HG03060 (cell line): ENCODE results near the gene PSMD2.

Experiments used
- ATAC-seq: cut with Tn5 transposase; IDR thresholded peaks from one replicate; pipeline ENCODE4 v1.9.1; 2021; ENCODE audit warnings: low read depth, moderate number of reproducible peaks; ENCODE audit not compliant: unreplicated experiment

Gene PSMD2

DNA sequence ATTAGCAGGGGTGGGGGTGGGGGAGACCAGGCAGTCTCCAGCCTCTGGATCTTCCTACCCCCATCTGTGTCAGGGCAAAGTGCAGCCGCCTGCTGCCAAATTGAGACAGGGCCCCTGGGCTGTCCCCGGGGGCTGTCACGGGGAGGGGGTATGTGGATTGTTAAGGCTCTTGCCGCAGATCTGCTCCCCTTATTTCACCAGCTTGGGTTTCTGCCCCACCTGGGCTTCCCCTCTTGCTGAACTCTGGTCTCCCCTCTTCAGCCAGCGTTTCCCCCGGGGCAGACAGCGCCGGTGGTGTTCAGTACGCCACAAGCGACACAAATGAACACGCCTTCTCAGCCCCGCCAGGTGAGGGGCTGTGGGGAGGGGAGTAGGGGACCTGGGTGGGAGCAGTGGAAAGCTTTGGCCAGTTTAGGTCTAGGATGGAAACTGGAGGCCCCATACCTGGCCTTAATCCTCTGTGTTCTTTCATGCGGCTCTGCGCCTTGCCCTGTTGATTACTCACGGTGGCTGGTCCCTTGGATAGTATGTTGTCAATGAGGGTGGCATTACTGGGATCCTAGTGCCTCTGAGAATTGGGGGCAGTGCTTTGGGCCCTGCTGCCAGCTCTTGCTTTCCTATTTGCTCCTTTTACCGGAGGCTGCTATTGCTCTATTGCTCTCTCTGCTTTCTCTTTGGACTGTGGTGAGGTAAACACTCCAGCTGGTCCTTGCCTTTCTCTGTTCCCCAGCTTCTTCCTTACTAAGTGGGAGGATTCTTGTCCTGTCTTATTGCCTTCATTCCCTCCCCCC is 17.0 kb downstream of the PSMD2 start:
- no peak for ATAC-seq

- ATAC-seq = no peak
These were observed 17.8 kb downstream of the PSMD2 start for GRCh38 chr3:184316792-184317191.

DNA sequence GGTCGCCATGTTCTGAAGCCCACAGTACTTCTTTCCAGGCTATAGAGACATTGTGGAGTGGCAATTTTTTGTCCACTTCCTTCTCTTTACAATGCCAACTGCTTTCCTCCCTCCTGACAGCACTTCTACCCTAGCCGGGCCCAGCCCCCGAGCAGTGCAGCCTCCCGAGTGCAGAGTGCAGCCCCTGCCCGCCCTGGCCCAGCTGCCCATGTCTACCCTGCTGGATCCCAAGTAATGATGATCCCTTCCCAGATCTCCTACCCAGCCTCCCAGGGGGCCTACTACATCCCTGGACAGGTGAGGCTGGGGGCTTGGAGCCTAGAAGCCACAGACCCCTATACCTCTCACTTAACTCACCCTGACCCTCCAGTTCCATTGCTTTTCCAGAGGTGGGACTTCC is 18.2 kb downstream of the PSMD2 start:
- ATAC-seq = no peak

DNA sequence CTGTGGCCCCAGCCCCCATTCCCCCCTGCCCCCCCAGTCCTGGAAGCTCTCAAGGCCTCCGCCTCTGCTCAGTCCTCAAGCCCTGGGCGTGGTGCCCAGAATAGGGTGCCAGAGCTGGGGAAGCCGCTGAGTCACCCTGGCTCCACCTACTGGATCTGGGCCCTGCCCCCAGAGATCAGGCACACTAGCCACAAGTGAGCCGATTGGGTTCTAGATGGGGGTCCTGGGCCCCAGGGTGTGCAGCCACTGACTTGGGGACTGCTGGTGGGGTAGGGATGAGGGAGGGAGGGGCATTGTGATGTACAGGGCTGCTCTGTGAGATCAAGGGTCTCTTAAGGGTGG is 21.0 kb downstream of the PSMD2 start:
- no peak for ATAC-seq

GRCh38 chr3:184321666-184322065 is 22.6 kb downstream of the PSMD2 start:
- ATAC-seq = no peak

DNA sequence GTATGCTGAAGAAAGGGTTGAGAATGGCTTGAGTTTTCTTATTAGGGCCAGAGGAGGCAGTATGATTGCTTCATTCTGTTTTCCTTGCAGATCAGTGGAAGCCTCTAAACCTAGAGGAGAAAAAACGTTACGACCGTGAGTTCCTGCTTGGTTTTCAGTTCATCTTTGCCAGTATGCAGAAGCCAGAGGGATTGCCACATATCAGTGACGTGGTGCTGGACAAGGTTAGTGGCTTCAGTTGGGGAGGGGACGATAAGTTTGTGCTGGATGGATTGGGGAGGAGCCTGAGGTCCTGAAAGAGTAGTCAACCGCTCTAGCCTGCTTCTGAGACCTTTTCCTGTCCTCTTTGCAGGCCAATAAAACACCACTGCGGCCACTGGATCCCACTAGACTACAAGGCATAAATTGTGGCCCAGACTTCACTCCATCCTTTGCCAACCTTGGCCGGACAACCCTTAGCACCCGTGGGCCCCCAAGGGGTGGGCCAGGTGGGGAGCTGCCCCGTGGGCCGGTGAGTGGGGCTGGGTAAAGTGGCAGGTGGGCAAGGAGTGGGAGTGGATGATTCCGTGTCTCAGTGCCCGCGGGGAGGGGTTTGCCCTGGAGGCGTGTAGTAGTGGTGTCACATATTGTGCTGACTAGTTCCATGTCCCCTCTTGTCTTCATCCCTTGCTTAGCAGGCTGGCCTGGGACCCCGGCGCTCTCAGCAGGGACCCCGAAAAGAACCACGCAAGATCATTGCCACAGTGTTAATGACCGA is 23.9 kb downstream of the PSMD2 start:
- ATAC-seq = no peak

GRCh38 chr3:184323696-184324095 is 24.7 kb downstream of the PSMD2 start:
- no peak for ATAC-seq

DNA sequence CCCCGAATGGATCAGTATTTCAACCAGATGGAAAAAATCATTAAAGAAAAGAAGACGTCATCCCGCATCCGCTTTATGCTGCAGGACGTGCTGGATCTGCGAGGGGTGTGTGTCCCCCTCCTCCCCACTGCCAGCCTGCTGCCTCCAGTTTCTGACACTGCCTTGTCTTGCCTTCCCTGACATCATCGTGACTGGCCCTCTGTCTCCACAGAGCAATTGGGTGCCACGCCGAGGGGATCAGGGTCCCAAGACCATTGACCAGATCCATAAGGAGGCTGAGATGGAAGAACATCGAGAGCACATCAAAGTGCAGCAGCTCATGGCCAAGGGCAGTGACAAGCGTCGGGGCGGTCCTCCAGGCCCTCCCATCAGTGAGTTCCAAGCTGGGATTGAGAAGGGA is 26.2 kb downstream of the PSMD2 start:
- ATAC-seq = no peak

DNA sequence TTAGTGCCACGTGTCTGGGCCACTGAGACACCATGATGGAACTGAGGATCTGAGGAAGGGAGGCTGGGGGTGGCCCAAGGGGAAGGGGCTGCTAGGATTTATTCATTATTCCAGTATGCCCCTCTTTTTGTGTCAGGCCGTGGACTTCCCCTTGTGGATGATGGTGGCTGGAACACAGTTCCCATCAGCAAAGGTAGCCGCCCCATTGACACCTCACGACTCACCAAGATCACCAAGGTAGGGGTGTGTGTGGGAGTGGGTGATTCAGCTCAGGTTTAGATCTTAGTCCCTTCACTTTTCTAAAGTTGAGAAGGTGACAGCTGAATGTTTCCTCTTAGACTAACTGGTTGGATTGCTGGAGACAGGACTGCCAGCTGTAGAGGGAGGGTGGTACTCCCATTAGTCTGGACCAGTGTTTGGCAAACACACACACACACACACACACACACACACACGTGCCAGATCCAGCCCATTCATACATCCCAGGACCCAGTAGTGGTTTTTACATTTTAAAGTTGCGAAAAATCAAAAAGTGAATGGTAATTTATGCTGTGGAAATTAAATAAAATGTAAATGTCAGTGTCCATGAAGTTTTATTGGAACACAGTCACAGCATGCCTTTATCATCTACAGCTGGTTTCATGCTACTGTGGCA is 26.8 kb downstream of the PSMD2 start:
- ATAC-seq = no peak

- ATAC-seq = no peak
These were observed 28.1 kb downstream of the PSMD2 start for GRCh38 chr3:184327171-184327570.

GRCh38 chr3:184328516-184328915 is 29.5 kb downstream of the PSMD2 start:
- no peak for ATAC-seq

DNA sequence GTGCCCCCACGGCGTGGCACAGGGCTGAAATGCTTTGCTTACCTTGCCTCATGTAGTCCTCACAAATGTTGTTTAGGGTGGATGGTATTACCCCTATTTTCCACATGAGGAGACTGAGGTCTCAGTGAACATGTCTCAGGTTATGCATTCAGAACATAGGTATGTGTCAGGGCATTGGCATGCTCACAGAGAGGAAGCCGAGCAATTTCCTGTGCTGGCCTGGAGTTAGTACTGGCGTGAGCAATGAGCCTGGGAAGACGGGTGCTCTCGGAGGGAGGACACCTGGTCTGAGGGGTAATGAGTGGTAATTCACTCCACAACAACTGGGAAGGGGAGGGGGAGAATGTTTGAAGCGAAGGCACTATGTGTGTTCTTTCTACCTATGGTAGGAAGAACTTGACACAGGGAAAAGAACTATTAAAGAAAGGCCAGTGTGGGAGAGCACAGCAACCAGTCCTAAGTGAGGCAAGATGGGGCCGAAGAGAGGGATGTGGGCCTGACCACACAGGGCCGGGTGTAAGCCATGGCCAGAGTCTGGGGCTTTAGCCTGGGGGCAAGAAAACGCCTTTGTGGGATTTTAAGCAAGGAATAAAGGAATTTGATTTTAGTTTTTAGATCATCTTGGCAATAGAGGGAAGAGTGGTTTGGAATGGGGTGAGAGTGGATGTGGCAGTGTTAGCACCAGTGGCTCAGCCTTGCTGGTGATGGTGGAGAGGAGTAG is 33.5 kb downstream of the PSMD2 start:
- no peak for ATAC-seq

DNA sequence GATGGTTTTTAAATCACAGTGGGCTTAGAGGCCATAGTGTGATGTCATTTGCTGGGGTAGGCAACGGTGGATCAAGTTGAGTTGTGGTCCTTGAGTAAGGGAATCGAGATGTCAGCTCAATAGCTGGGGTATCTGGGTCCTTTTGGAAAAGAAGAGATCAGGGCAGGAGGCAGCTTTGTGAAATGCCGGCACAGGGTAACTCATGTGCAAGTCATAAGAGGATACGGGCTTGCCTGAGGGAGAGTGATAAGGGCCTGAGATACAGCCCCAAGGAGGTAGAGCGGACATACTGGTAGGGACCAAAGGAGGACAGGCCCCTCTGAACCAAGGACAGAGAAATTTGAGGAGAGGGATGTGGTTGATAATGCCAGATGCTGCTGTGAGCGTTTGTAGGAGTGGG is 34.1 kb downstream of the PSMD2 start:
- ATAC-seq = no peak

DNA sequence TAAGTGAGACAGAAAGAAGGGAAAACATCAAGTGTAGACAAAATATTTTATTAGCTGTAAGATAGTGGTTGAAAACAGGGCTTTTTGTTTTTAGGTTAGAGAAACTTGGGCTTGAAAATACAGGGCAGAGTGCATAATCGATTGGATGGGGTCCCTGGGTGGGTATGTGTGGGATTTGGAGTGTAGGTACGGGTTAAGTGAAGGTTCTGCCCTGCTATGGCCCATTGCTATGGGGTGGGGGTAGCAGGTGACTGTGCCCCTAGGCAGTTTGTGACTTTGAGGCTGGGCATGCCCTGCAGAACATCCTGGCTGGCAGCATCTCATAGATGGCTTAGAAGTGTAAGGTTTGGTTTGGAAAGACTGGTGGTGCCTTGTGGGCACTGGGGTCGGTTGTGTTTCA is 34.7 kb downstream of the PSMD2 start:
- ATAC-seq = no peak

DNA sequence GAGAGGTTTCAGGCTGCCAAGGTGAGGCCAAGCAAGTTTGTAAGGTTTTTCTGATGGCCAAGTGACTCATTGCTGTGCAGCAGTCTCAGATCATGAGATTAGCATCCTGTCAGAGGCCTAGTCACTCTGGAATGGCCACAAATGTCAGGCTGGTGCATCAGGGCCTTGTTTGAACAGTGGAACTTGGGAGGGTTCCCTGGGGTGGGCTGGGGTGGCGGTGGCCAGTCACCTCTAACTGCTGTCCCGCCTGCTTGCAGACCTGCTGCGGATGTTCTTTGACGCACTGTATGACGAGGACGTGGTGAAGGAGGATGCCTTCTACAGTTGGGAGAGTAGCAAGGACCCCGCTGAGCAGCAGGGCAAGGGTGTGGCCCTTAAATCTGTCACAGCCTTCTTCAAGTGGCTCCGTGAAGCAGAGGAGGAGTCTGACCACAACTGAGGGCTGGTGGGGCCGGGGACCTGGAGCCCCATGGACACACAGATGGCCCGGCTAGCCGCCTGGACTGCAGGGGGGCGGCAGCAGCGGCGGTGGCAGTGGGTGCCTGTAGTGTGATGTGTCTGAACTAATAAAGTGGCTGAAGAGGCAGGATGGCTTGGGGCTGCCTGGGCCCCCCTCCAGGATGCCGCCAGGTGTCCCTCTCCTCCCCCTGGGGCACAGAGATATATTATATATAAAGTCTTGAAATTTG is 35.6 kb downstream of the PSMD2 start:
- no peak for ATAC-seq

- no peak for ATAC-seq
These were observed 36.2 kb downstream of the PSMD2 start for GRCh38 chr3:184335291-184335660.

- ATAC-seq = no peak
These were observed 36.9 kb downstream of the PSMD2 start for GRCh38 chr3:184335661-184336546.

DNA sequence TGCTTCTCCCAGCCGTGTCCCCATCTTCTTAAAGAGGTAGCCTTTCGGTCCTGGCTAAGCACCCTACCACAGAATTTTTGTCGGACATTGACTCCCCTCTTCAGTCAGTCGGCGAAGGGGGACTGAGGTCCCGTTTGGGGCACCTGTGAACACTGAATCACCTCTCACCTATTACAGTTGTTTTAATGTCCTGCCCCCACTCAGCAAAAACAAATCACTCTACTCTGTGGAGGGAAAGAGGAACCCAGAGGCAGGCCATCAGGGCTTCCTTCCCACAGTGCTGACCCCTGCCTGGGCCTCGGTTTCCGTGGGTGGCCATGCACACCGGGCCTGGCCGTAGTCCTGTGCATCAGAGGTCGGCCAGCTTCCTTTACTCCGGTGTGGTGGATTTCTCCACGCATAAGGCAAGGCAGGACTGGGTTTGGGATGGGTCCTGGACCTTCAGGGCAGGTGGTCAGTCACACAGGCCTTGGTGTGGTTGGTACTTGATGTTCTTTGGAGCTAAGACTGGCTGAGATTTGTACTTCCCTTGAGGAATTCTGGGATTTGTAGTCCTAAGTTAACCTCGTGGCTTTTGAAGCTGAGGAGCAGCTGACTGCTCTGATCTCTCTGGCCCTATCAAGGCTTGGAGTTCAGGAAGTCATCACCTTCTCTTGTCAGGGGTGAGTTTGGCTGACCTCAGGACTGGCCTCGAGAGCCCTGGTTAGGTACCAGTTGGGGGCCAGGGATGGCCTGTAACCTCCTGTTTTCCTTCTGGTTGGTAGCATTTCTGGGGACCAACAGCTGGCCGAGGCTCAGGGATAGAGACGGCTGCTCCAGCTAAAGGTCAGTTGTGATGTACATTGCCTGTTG is 37.7 kb downstream of the PSMD2 start:
- no peak for ATAC-seq

DNA sequence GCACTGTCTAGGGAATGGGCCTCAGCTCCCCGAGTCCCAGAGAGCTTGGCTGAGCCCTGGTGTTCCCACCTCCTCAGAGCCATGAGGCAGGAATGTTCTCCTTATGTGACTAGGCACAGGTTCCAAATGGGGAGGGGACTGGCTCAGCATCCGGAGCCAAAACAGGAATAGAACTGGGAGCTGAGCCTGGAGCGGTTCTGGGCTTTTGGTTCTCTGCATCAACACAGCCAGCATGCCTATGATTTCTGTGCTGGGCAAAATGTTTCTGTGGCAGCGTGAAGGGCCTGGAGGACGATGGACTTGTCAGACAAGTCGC is 38.3 kb downstream of the PSMD2 start, which contains the start of gene FAM131A:
FAM131A (plus strand) TSS at position 202 of the 316 bp plus-strand sequence; CDS start at position 233, 31 bp downstream.
- no peak for ATAC-seq
